OCI-LY3 (cell line): ENCODE results near the gene APOBR.

ENCODE experiments used
- H2AFZ ChIP-seq: fragments of 200-600, 300-600 bp; shearing (Covaris generic); 2 replicates; pipeline ENCODE4 v1.6.0; 2014; ENCODE audit warnings: antibody characterized with exemption, low read depth, low read length
- H3K27ac ChIP-seq: fragments of 200-600, 300-600 bp; sonication (generic); 2 replicates; pipeline ENCODE4 v1.5.1; 2014; ENCODE audit warnings: mild to moderate bottlenecking, low read length, moderate library complexity, mixed read lengths
- H3K27me3 ChIP-seq: fragments of 200-600, 300-600 bp; sonication (generic); 2 replicates; pipeline ENCODE4 v1.6.1; 2014; ENCODE audit warnings: low read depth, low read length, mixed read lengths
- H3K36me3 ChIP-seq: fragments of 200-600, 300-600 bp; sonication (generic); replicated peaks from 2 replicates; pipeline ENCODE3; 2014; ENCODE audit warnings: low read depth, low read length, mixed read lengths
- H3K4me1 ChIP-seq: fragments of 300-600, 200-600 bp; sonication (generic); 2 replicates; pipeline ENCODE4 v1.6.1; 2014; ENCODE audit warnings: low read length, mixed read lengths
- H3K4me2 ChIP-seq: fragments of 200-600, 300-600 bp; sonication (generic); 2 replicates; pipeline ENCODE4 v1.6.1; 2014; ENCODE audit warnings: low read length, mixed read lengths
- H3K4me3 ChIP-seq: fragments of 300-600, 200-600 bp; sonication (generic); 2 replicates; pipeline ENCODE4 v1.5.1; 2014; ENCODE audit warnings: antibody characterized with exemption, mild to moderate bottlenecking, low read length, moderate library complexity
- H3K79me2 ChIP-seq: fragments of 300-600, 200-600 bp; shearing (Covaris generic); 2 replicates; pipeline ENCODE4 v1.6.1; 2014; ENCODE audit warnings: mild to moderate bottlenecking, low read length, mixed read lengths
- H3K9ac ChIP-seq: fragments of 300-600, 200-600 bp; shearing (Covaris generic); 2 replicates; pipeline ENCODE4 v1.6.0; 2014; ENCODE audit warnings: mild to moderate bottlenecking, low read length, moderate library complexity
- H3K9me3 ChIP-seq: fragments of 200-600, 300-600 bp; shearing (Covaris generic); 2 replicates; pipeline ENCODE4 v1.6.1; 2014; ENCODE audit warnings: low read length, mixed read lengths; ENCODE audit not compliant: insufficient read depth
- H4K20me1 ChIP-seq: fragments of 200-600, 300-600 bp; sonication (generic); 2 replicates; pipeline ENCODE4 v1.6.1; 2016; ENCODE audit warnings: low read length, mixed read lengths; ENCODE audit not compliant: insufficient read depth
- EZH2phosphoT487 ChIP-seq: fragments of 200-600 bp; shearing (Covaris generic); IDR thresholded peaks from 2 replicates; pipeline ENCODE4 v1.6.1; 2018; ENCODE audit warnings: antibody characterized with exemption, mixed run types, low read depth
- TF ChIP-seq, protein P1 (sequence below): fragments of 200-600, 300-600 bp; sonication (generic); IDR thresholded peaks from 2 replicates; pipeline ENCODE4 v1.5.1; 2014; ENCODE audit warnings: antibody characterized with exemption, low read length, low read depth

The APOBR gene

DNA sequence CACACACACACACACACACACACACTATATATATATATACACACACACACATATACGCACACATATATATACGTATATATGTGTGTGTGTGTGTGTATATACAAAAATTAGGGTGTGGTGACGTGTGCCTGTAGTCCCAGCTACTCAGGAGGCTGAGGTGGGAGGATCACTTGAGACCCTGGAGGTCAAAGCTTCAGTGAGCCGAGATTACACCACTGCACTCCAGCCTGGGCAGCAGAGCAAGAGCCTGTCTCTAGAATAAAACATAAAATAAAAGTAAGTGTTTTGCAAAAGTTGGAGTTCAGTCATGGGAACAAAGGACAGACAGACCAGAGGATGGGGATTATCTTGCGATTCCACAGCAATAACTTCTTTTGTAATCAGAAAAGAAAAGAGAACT is 33.5 kb downstream of the APOBR start:
- Histone ChIP-seq H3K9ac (no peak overlapping the region), H3K27ac (no peak overlapping the region), H3K36me3 (no peaks in the 10 kb centered on the region), H3K79me2 (no peaks in the 10 kb centered on the region), H3K9me3 (no peaks in the 10 kb centered on the region), H2AFZ (no peak overlapping the region), H3K4me2 (no peak overlapping the region), H3K4me1 (peaks cover 72% of the 10 kb centered on the region), H4K20me1 (no peaks in the 10 kb centered on the region), H3K4me3 (no peak overlapping the region), H3K27me3 (no peaks in the 10 kb centered on the region)
- no peak for TF ChIP-seq EZH2phosphoT487
- TF ChIP-seq, protein P1, sequence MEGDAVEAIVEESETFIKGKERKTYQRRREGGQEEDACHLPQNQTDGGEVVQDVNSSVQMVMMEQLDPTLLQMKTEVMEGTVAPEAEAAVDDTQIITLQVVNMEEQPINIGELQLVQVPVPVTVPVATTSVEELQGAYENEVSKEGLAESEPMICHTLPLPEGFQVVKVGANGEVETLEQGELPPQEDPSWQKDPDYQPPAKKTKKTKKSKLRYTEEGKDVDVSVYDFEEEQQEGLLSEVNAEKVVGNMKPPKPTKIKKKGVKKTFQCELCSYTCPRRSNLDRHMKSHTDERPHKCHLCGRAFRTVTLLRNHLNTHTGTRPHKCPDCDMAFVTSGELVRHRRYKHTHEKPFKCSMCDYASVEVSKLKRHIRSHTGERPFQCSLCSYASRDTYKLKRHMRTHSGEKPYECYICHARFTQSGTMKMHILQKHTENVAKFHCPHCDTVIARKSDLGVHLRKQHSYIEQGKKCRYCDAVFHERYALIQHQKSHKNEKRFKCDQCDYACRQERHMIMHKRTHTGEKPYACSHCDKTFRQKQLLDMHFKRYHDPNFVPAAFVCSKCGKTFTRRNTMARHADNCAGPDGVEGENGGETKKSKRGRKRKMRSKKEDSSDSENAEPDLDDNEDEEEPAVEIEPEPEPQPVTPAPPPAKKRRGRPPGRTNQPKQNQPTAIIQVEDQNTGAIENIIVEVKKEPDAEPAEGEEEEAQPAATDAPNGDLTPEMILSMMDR, result no peak

DNA sequence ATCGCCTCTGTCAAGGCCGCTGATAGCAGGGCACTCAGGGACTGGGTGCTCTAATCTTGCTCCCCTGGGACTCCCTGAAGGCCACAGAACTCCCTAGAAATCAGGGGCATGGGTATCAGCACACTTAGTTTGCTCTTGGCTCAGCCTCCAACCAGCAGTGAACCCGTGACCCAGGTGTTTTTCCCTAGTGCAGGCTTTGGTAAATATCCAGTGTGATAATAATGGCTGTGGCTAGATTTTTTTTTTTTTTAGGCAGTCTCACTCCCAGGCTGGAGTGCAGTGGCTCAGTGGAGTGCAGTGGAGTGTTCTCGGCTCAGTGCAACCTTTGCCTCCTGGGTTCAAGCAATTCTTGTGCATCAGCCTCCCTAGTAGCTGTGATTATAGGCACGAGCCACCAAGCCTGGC is 34.0 kb downstream of the APOBR start:
- no peak overlapping the region for H3K27ac ChIP-seq
- H3K27me3 ChIP-seq, result no peaks in the 10 kb centered on the region
- H3K79me2 ChIP-seq, result no peaks in the 10 kb centered on the region
- H3K4me2 ChIP-seq, result no peak overlapping the region
- H3K9me3 ChIP-seq, result no peaks in the 10 kb centered on the region
- H3K4me3 ChIP-seq, result no peak overlapping the region
- H3K4me1 ChIP-seq, result peaks cover 72% of the 10 kb centered on the region
- TF ChIP-seq EZH2phosphoT487, result no peak
- TF ChIP-seq, protein P1, result no peak
- H3K36me3 ChIP-seq, result no peaks in the 10 kb centered on the region
- H2AFZ ChIP-seq, result no peak overlapping the region; the same call in 1 of the 2 replicates
- no peaks in the 10 kb centered on the region for H4K20me1 ChIP-seq
- H3K9ac ChIP-seq, result no peak overlapping the region

DNA sequence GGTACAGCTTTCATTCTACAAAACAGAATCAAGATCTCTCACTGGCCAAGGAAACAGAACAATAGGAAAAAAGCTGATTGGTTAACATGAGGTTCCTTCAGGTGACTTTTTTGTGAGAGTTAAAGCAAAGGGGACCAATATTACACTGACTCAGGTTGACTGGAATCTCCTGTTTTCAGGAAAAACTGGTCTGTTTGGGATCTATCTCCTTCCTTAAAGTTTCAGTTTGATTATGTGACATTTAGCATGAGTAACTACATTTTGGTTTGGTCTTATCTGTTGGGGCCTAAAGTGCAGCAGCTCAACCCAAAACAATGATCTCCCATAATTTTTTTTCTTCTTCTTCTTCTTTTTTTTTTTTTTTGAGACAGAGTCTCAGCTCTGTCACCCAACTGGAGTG is 34.7 kb downstream of the APOBR start:
- no peaks in the 10 kb centered on the region for H4K20me1 ChIP-seq
- H2AFZ ChIP-seq, result no peak overlapping the region
- H3K4me3 ChIP-seq, result no peak overlapping the region
- no peaks in the 10 kb centered on the region for H3K27me3 ChIP-seq
- peaks cover 66% of the 10 kb centered on the region for H3K4me1 ChIP-seq
- no peak overlapping the region for H3K9ac ChIP-seq
- H3K9me3 ChIP-seq, result no peaks in the 10 kb centered on the region
- H3K36me3 ChIP-seq, result no peaks in the 10 kb centered on the region
- H3K4me2 ChIP-seq, result no peak overlapping the region
- no peaks in the 10 kb centered on the region for H3K79me2 ChIP-seq
- TF ChIP-seq EZH2phosphoT487, result no peak
- TF ChIP-seq, protein P1, result no peak
- no peak overlapping the region for H3K27ac ChIP-seq

DNA sequence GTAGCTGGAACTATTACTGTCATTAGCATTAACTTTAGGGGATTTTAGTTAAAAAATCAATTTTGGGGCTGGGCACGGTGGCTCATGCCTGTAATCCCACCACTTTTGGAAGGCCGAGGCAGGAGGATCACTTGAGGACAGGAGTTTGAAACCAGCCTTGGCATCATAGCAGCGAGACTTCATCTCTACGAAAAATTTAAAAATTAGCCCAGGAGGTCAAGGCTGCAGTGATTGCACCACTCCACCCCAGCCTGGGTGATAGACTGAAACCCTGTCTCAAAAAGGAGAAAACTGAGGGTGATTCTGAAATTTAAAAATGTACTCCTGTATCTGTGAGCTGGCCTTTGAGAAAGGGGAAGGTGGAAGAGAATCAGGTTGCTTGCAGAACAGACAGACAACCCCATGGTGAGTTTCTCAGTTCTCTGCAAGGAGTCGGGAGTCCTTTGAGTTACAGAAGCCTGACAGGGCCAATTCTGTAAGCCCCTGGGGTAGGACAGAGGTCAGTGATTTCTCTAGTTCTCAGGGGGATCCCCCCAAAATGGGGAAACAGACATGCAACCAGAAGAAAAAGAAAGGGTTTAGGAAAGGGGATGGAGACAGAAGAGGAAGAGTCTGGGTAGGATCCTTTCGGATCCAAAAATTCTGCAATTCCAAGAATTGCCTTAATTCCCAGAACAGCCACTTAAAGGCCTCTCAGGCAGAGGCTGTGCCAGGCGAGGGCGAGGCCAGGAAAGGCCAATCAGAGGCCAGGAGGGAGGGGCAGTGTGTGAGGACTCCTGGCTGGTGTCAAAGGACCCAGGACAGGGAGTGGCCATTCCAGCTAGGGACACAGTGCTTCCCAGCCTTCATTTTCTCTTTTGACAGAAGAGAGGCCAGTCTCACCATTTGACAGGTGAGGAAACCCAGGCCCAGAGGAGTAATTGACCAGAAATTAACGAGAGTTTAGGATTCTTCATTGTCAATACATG is 37.6 kb downstream of the APOBR start:
- no peak for TF ChIP-seq EZH2phosphoT487
- TF ChIP-seq, protein P1, result no peak
- H3K27ac ChIP-seq, result peak overlapping the region; percentile 87
- peak overlapping the region; percentile 70 for H3K4me2 ChIP-seq
- H3K9ac ChIP-seq, result peak overlapping the region; percentile 54
- H3K79me2 ChIP-seq, result no peaks in the 10 kb centered on the region
- no peaks in the 10 kb centered on the region for H3K36me3 ChIP-seq
- H3K27me3 ChIP-seq, result no peaks in the 10 kb centered on the region
- H3K9me3 ChIP-seq, result no peaks in the 10 kb centered on the region
- H3K4me1 ChIP-seq, result peaks cover 51% of the 10 kb centered on the region
- peak overlapping the region; percentile 63 for H3K4me3 ChIP-seq
- no peak overlapping the region for H2AFZ ChIP-seq
- H4K20me1 ChIP-seq, result no peaks in the 10 kb centered on the region
